ENCODE data around the gene NCKAP5. TPM values are rescaled to one million over a fixed set of nuclear protein-coding genes. Genes with fewer than 3 reads are reported as not detected.
"Not testable (repeated sequence)": the region's sequence is repeated elsewhere in the genome, so short reads cannot be mapped to it uniquely, and the experiment has no call there.

NCKAP5 gene
- total and polyA plus RNA-seq, 11 donors: 0.51 to 10.5 (median 5.2) TPM

DNA sequence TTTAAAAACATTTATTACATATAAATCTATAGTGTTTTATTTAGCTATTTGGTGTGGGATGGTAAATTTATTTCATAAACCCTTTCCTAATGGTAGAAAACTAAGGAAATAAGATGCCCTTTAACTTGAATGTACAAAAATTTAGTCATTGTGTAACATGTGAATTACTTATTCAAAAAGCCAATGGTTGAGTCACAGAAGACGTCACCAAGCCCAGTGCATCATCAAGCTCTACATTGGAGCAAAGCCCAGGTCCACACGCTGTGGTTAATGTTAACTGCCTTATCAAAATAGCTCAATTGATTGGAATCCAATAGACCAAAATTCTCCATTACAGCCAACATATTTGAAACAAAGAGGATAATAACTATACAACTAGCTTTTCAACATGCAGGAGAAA is 752.7 kb downstream of the NCKAP5 start:
- DNase-seq (no peak), ATAC-seq (no peak)
- Histone ChIP-seq H3K9me3 (no peaks in the 10 kb centered on the region), H3K36me3 (no peaks in the 10 kb centered on the region), H3K4me3 (no peak overlapping the region), H3K27me3 (no peaks in the 10 kb centered on the region), H3K4me1 (no peaks in the 10 kb centered on the region), H3K27ac (no peak overlapping the region)
- intact Hi-C loops (cut with DNase I): no loop called here
- WGBS, 4 donors: 79 to 86% (median 83%) methylated on average over 2 of the region's 2 CpGs
- TF ChIP-seq CTCF (IDR thresholded peaks at IDR 0.05): no peak
- no peak for TF ChIP-seq POLR2A (IDR thresholded peaks at IDR 0.05)

- no peak overlapping the region for H3K4me3 ChIP-seq
- intact Hi-C loops (cut with DNase I): no loop called here
- 72 to 81% (median 78%) methylated on average over 3 of the region's 3 CpGs for WGBS, 4 donors
These were observed 753.6 kb downstream of the NCKAP5 start for GRCh38 chr2:132814651-132815050.

GRCh38 chr2:132813422-132813821 is 754.8 kb downstream of the NCKAP5 start:
- Histone ChIP-seq H3K9me3 (no peaks in the 10 kb centered on the region), H3K27me3 (no peaks in the 10 kb centered on the region), H3K4me1 (no peaks in the 10 kb centered on the region), H3K4me3 (no peak overlapping the region), H3K36me3 (no peaks in the 10 kb centered on the region), H3K27ac (no peak overlapping the region)
- DNase-seq: no peak
- TF ChIP-seq CTCF (IDR thresholded peaks at IDR 0.05) (no peak), POLR2A (IDR thresholded peaks at IDR 0.05) (no peak)
- 84 to 91% (median 88%) methylated on average over 2 of the region's 2 CpGs for WGBS, 4 donors
- intact Hi-C loops (cut with DNase I): no loop called here
- no peak for ATAC-seq

More at GRCh38 chr2:132814651-132815050, 753.6 kb downstream of the NCKAP5 start:
- Histone ChIP-seq H3K36me3 (no peaks in the 10 kb centered on the region), H3K4me1 (no peaks in the 10 kb centered on the region), H3K27me3 (no peaks in the 10 kb centered on the region), H3K27ac (no peak overlapping the region), H3K9me3 (no peaks in the 10 kb centered on the region)
- no peak for TF ChIP-seq POLR2A (IDR thresholded peaks at IDR 0.05)
- TF ChIP-seq CTCF (IDR thresholded peaks at IDR 0.05): no peak
- no peak for DNase-seq
- no peak for ATAC-seq

DNA sequence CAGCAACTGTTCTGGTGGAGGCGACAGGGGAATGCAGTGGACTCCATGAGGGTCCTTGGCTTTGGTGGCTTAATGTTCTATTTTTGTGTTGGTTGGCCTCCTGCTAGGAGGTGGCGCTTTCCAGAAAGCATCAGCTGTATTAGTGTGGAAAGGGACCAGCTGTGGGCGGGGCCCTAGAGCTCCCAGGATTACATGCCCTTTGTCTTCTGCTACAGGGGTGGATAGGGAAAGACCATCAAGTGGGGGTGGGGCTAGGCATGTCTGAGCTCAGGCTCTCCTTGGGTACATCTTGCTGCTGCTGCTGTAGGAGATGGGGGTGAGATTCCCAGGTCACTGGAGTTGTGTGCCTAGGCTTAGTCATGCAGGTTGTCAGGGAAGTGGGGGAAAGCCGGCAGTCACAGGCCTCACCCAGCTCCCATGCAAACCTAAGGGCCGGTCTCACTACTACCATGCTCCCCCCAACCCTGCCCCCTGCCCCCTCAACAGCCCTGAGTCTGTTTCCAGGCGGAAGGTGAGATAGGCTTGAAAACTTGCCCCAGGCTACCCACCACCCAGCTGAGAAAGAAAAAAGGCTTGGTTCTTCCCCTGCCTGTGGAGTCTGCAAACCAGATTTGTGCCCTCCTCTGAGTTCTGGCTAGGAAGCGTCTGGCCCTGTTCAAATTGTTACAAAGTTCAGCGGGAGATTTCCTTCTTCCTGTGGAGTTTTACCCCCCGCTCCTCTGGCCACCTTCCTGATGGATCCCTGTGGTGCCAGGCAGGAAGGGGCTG is 756.9 kb downstream of the NCKAP5 start:
- no peaks in the 10 kb centered on the region for H3K4me1 ChIP-seq
- no peaks in the 10 kb centered on the region for H3K36me3 ChIP-seq
- H3K27ac ChIP-seq: no peak overlapping the region
- WGBS, 4 donors: 73 to 81% (median 78%) methylated on average over 7 to 9 of the region's 9 CpGs
- no peak for TF ChIP-seq CTCF (IDR thresholded peaks at IDR 0.05)
- no peak for TF ChIP-seq POLR2A (IDR thresholded peaks at IDR 0.05)
- no peaks in the 10 kb centered on the region for H3K27me3 ChIP-seq
- intact Hi-C loops (cut with DNase I): no loop called here
- no peak for ATAC-seq
- H3K4me3 ChIP-seq: no peak overlapping the region
- peaks cover 0 to 15% (median 0%) of the 10 kb centered on the region in 12 donors for H3K9me3 ChIP-seq
- DNase-seq: no peak

- intact Hi-C loops (cut with DNase I); H3K27ac ChIP-seq; ATAC-seq; H3K4me3 ChIP-seq; H3K36me3 ChIP-seq; H3K27me3 ChIP-seq; H3K4me1 ChIP-seq; DNase-seq: not testable (repeated sequence)
- 84 to 95% (median 92%) methylated on average over 1 of the region's 1 CpG for WGBS, 4 donors
- peaks cover 0 to 15% (median 0%) of the 10 kb centered on the region in 12 donors for H3K9me3 ChIP-seq
These were observed 758.3 kb downstream of the NCKAP5 start for GRCh38 chr2:132809962-132810361.
